A673 (cell line): ENCODE results near the gene HNRNPCL1.
"Not testable (repeated sequence)": the region's sequence is repeated elsewhere in the genome, so short reads cannot be mapped to it uniquely, and the experiment has no call there.

ENCODE experiments used
- EZH2 ChIP-seq: fragments of 200-600 bp; sonication (generic); IDR thresholded peaks from 2 replicates; pipeline ENCODE4 v1.6.1; 2017; ENCODE audit warnings: borderline replicate concordance, low read depth, mild to moderate bottlenecking, mixed read lengths, antibody characterized with exemption, low read length; ENCODE audit not compliant: poor library complexity, severe bottlenecking
- TF ChIP-seq, protein P1 (sequence below): fragments of 300-800, 200-600 bp; sonication (generic); conservative IDR thresholded peaks from 2 replicates; pipeline ENCODE4 v1.5.1; 2017; ENCODE audit warnings: low read depth, mild to moderate bottlenecking, antibody characterized with exemption, low read length, moderate library complexity, mixed read lengths

DNA sequence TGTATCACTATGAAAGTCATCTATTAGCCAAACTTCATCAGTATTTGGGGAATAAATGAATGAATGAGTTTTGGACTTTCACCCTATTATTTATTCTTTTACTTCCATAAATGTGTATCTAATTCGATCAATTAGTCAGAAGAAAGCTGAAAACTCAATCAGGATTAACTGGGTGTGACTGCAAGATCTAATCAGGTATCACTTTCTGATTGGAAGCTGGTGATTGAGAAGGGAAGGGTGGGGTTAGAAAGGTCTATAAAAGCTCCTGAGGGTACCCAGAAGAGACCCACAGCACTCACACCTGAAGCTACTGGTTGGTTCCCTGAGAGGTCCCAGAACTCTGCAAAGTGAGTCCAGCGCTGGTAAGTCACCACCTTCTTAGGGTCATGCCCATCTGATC, 8.3 kb upstream of the HNRNPCL1 start, which contains the start of gene PRAMEF2:
- TF ChIP-seq, protein P1, sequence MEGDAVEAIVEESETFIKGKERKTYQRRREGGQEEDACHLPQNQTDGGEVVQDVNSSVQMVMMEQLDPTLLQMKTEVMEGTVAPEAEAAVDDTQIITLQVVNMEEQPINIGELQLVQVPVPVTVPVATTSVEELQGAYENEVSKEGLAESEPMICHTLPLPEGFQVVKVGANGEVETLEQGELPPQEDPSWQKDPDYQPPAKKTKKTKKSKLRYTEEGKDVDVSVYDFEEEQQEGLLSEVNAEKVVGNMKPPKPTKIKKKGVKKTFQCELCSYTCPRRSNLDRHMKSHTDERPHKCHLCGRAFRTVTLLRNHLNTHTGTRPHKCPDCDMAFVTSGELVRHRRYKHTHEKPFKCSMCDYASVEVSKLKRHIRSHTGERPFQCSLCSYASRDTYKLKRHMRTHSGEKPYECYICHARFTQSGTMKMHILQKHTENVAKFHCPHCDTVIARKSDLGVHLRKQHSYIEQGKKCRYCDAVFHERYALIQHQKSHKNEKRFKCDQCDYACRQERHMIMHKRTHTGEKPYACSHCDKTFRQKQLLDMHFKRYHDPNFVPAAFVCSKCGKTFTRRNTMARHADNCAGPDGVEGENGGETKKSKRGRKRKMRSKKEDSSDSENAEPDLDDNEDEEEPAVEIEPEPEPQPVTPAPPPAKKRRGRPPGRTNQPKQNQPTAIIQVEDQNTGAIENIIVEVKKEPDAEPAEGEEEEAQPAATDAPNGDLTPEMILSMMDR: not testable (repeated sequence)
- TF ChIP-seq EZH2: not testable (repeated sequence)
